Endometrial microvascular endothelial cells (primary cell): ENCODE results near the gene SPINDOC. TPM values are rescaled to one million over a fixed set of nuclear protein-coding genes. Genes with fewer than 3 reads are reported as not detected.
"Not testable (repeated sequence)": the region's sequence is repeated elsewhere in the genome, so short reads cannot be mapped to it uniquely, and the experiment has no call there.

Experiments used
- in situ Hi-C: cut with HindIII; loops from 2 replicates; pipeline ENCODE4 v1.10.0; 2017; ENCODE audit warnings: low sequenced_read_pairs, low pct_unique_long_range_greater_than_20kb; ENCODE audit errors: inconsistent ontology term
- total RNA-seq: library from RNA; depleted of rRNA; stranded (reverse); fragments of >200 nt; gene quantifications from one replicate; pipeline ENCODE4 v1.2.3, GENCODE V29; 2015; ENCODE audit errors: inconsistent ontology term

SPINDOC gene
- total RNA-seq, 1 donor from 2014 or later: 28.2 TPM

DNA sequence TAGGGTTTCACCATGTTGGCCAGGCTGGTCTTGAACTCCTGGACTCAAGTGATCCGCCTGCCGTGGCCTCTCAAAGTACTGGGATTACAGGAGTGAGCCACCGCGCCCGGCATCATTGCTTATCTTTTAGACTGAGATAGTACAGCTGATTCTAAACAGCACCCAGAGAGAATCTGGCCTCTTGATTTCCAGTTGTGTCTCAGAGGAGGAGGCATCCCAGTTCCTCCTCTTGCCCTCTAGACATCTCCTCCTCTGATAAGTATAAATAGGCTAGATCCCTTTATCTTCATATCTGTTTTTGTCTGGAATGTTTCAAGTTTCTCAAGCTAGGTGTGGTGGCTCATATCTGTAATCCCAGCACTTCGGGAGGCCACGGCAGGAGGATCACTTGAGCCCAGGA is 32.7 kb downstream of the SPINDOC start:
- in situ Hi-C loops: no loop called here

GRCh38 chr11:63846897-63847296 is 33.6 kb downstream of the SPINDOC start:
- in situ Hi-C loops: no loop called here

GRCh38 chr11:63847363-63847762 is 34.1 kb downstream of the SPINDOC start:
- in situ Hi-C loops: no loop called here

DNA sequence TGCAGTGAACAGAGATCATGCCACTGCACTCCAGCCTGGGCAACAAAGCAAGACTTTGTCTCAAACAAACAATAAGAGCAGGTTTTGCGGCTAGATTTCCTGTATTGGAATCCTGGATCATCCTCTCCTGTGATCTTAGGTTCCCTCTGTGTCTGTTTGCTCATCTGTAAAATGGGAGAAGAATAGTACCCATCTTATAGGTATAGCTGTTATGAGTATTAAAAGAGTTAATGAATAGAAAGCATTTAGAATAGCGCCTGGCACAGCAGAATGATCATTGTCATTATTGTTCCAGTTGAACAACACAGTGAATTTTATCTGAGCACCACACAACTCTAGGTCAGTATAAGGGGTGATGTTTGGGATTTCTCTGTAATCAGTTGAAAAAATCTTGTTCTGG is 36.4 kb downstream of the SPINDOC start:
- in situ Hi-C loops: no loop called here

GRCh38 chr11:63850920-63851319 is 37.7 kb downstream of the SPINDOC start:
- in situ Hi-C loops: no loop called here

DNA sequence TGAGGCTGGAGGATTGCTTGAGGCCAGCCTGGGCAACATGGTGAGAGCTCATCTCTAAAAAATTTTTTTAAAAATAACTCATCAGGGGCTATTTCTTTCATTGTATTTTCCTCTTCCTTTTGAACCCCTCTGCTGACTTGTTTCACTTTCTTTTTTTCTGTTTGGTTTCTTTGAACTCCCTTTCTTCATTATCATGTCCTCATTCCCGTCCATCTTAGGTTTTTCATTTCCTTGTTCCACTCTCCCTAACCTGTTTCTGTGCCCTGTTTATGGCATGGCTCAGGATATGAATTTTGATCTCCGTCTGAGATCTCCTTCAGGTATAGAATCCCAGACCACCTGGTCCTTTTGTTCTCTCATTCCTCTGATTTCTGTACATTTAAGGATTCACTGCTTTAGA is 38.1 kb downstream of the SPINDOC start:
- in situ Hi-C loops: no loop called here

DNA sequence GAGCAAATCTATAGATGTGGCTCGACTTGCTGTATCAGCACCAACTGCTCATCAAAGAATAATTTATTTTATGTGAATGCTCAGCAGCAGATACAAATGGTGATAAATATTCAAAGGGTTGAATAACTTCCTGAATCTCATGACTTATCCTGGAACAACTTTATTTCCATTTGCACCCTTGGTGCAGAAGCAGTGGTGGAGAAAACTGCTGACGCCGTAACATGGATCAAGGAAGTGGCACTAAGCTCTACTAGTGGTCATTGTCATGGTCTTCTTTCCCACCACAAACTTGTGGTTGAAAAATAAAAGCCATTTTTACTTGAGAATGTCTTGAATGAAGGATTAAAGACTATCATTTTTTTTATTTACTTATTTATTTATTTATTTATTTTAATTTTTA is 40.2 kb downstream of the SPINDOC start:
- in situ Hi-C loops: no loop called here

- in situ Hi-C loops: no loop called here
Measured at GRCh38 chr11:63854696-63855095, 41.4 kb downstream of the SPINDOC start.

GRCh38 chr11:63855975-63856374 is 42.7 kb downstream of the SPINDOC start:
- in situ Hi-C loops: no loop called here

- in situ Hi-C loops: no loop called here
Measured at GRCh38 chr11:63858628-63859550, 45.6 kb downstream of the SPINDOC start.

GRCh38 chr11:63862923-63863322 is 49.7 kb downstream of the SPINDOC start:
- in situ Hi-C loops: no loop called here

- in situ Hi-C loops: not testable (repeated sequence)
Measured at GRCh38 chr11:63863620-63864019, 50.4 kb downstream of the SPINDOC start.

DNA sequence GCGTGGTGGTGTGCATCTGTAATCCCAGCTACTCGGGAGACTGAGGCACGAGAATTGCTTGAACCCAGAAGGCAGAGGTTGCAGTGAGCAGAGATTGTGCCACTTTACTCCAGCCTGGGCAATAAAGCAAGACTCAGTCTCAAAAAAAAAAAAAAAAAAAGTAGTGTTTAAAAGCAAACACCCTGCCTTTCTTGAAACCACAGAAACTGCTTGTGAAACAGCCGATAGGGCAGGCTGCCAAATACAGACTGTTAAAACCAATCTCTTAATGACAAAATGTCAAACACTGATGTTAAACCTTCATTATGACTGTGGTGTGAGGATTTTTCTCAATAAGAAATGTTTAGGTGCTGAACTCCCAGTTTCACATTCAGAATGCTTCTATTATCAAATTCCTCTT is 53.0 kb downstream of the SPINDOC start:
- in situ Hi-C loops: no loop called here

DNA sequence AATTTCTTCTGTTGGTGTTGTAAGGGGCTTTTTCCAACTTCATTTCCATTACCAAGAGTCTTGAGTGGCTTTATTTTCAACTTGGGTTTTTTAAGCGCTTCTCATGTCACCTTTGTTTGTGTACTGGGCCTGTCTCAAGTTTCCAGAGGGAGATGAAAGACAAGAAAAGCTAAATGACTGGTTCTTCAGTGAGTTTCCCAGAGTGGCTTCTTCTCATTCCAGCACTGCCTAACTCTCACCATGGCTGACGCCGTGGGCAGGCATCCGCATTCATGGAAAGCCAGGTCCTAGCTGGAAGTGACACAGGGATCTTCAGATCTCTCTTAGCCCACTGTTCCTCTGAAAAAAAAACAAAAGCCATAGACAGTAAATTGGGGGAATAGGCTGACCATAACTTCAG is 54.3 kb downstream of the SPINDOC start:
- in situ Hi-C loops: no loop called here

DNA sequence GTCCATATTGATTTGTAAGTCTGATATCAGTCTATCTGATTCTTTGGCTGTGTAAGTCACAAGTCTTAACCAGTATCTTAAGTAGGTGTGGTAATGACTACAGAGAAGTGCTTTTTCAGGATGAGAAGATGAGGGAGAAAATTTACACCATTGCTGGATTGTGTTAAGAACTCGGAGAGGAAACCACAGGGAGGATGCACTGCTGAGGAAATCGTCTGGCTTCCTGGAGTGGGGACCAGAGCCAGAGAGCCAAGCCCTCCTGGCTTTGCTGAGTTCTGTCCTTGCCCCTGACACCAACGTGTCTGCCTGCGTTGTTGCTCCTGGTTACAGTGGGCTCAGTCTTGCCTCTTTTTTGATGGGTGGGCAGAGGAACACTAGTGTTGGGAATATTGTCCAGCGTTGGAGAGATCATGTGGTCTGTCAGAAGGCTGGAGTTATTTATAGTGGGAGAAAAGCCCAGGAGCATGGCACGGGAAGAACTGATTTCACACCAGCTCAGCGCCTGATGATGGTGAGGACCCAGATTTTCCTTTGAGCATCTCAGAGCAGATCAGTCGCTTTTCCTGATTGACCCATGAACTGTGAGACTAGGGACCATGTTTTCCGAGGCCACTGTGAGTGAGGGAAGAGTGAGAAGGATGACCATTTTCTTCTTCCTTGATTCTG is 55.3 kb downstream of the SPINDOC start:
- in situ Hi-C loops: no loop called here

DNA sequence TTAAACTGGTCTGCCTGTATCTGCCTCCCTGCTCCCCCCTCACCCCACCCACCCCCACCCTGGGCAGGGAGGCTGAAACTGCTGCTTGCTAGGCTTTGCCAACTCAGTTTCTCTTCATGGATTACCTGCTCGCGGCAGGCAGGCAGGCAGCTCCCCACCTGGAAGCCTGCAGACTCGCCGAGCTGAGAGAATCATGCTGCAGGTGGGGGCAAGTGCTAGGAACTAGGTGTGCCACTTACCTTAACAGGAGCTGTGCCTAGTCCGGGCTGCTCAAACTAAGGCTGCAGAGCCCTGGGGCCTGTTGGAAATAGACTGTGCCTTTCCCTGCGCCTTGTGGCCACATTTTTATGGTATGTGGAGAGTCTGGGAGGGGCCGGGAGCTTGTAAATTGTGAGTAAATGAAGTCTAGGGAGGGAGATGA is 55.9 kb downstream of the SPINDOC start:
- in situ Hi-C loops: no loop called here

DNA sequence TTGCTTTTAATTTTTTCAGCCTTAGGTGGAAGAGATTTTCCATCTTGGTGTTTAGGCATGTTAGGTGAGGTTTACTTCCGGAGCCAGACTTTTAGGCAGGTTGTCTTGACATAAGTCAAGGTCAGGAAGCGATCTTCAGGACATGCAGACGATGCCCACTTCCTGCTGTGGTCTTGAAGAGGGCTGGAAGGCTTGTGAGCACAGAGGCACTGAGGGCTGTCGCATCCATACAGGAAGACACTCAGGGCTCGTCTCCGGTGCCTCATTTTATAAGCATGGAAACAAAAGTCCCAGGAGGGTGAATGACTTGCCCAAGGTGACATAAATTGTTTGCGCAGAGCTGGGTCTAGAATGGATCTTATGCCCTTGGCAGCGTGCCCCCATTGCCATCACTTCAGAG is 56.4 kb downstream of the SPINDOC start:
- in situ Hi-C loops: no loop called here

- in situ Hi-C loops: no loop called here
Measured at GRCh38 chr11:63870351-63871140, 57.3 kb downstream of the SPINDOC start.

DNA sequence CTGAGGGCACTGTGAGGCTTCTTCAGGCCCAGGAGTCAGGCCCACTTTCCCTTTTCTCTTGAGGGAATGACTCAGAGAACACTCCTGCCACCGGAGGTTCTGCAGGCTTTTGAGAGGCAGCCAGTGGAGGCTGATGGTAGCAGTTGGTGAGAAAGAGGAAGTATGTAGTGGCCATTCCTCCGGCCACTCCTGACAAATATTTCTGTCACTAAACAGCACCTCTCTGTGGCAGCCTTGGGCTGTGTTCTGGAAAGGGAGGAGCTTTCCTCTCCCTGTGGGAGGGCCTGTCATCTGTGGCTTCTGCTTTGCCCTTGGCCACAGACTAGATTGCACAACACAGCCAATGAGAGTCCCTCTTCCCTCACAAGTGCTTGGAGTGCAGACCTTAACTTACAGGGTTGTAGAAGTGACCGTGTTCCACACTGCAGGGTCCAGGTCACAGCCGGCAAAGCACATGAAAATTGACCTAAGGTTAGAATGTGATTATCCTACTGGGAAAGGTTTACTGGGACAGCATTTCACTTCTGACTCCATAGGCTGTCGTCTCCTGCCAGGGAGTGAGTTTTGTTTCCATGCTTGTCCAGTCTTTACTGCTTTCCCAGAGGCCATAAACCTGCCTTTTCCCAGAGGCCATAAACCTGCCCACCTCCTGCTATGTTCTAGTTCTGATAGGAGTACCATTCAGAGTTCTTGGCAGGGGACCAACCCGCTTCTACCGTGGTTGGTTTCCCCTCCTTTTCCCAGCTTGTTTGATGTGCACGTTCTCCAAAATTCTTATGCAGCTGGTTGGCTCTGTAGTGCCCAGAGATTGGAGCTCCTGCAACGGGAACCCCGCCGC is 58.9 kb downstream of the SPINDOC start:
- in situ Hi-C loops: no loop called here
